PC-9 (cell line): ENCODE measurements around the gene PGAM1.

ENCODE experiments used
- CTCF ChIP-seq: fragments of 200-600 bp; sonication (generic); conservative IDR thresholded peaks from 2 replicates; pipeline ENCODE4 v1.6.1; 2017; ENCODE audit warnings: mixed run types, antibody characterized with exemption, mild to moderate bottlenecking, moderate library complexity
- EZH2 ChIP-seq: fragments of 200-600 bp; sonication (generic); IDR thresholded peaks from 2 replicates; pipeline ENCODE4 v1.8.0; 2017; ENCODE audit warnings: antibody characterized with exemption, low read depth

- TF ChIP-seq CTCF (no peak), EZH2 (no peak)
These were observed 49.6 kb upstream of the PGAM1 start for GRCh38 chr10:97376413-97376812.
